Esophagus muscularis mucosa (tissue), 3 donors: Measurements from ENCODE around the gene TCF7L2.

Experiments
- CTCF ChIP-seq, 3 experiments: fragments of 200-600 bp in 2 of 3; fragments of 450-650 bp in 1 of 3; sonication (generic) in 2 of 3; IDR thresholded peaks; one replicate each; pipeline ENCODE4 v1.5.1; 2017 to 2019; ENCODE audit warnings: antibody characterized with exemption in 3 of 3, mild to moderate bottlenecking in 2 of 3, moderate library complexity in 1 of 3
- POLR2A ChIP-seq: fragments of 450-650 bp; IDR thresholded peaks from one replicate; pipeline ENCODE4 v1.6.1; 2017; ENCODE audit warnings: antibody characterized with exemption, moderate library complexity, mild to moderate bottlenecking, low read depth

GRCh38 chr10:112926906-112927688 lies 22.9 kb upstream of the TCF7L2 start:
- TF ChIP-seq POLR2A (no peak), CTCF (IDR thresholded peaks at IDR 0.05) (no peak)
